ENCODE data around the gene SLC18A2.

GRCh38 chr10:117299435-117299834 lies 58.5 kb downstream of the SLC18A2 start:
- TF ChIP-seq HDAC8 (tag; IDR thresholded peaks at IDR 0.05) = no peak
- TF ChIP-seq ZNF764 (CRISPR knock-in tag; IDR thresholded peaks at IDR 0.05; ENCODE audit: low read depth) = no peak
- no peak for TF ChIP-seq E2F4 (CRISPR knock-in tag; IDR thresholded peaks at IDR 0.05; ENCODE audit: low read depth)
- TF ChIP-seq YY1 (IDR thresholded peaks at IDR 0.05; ENCODE audit: borderline replicate concordance in 1 of 3, control insufficient read depth in 1 of 3, extremely low read depth in 1 of 3, insufficient read depth in 3 of 3, insufficient read length in 1 of 3, insufficient replicate concordance in 2 of 3, low read depth in 1 of 3, low read length in 2 of 3) = no peak
- no peak for TF ChIP-seq MYC (IDR thresholded peaks at IDR 0.05; ENCODE audit: low read depth, low read length)
- TF ChIP-seq MYC (CRISPR knock-in tag; IDR thresholded peaks at IDR 0.05; ENCODE audit: borderline replicate concordance, low read depth) = no peak
- no peak for TF ChIP-seq CTCF (IDR thresholded peaks at IDR 0.05 in 2 of 3, conservative IDR thresholded peaks at IDR 0.05 in 1 of 3; ENCODE audit: insufficient read depth in 2 of 3, low read depth in 1 of 3, low read length in 3 of 3)
- TF ChIP-seq EZH2 (IDR thresholded peaks at IDR 0.05; ENCODE audit: borderline replicate concordance, low read depth, low read length) = no peak
- TF ChIP-seq PURB (CRISPR knock-in tag; IDR thresholded peaks at IDR 0.05; ENCODE audit: low read depth) = no peak
- TF ChIP-seq PKNOX1 (IDR thresholded peaks at IDR 0.05) = no peak
- TF ChIP-seq POLR2A (conservative IDR thresholded peaks at IDR 0.05) = no peak
- no peak for TF ChIP-seq CREB3 (tag; conservative IDR thresholded peaks at IDR 0.05; ENCODE audit: low read depth)
- no peak for TF ChIP-seq POLR2AphosphoS5 (IDR thresholded peaks at IDR 0.05; ENCODE audit: control insufficient read depth, insufficient read depth, low read depth, low read length)
- TF ChIP-seq TCF3 (CRISPR knock-in tag; IDR thresholded peaks at IDR 0.05) = no peak
- no peak for TF ChIP-seq BACH1 (tag; IDR thresholded peaks at IDR 0.05)
